ENCODE measurements around the gene KRTAP5-7. TPM values are rescaled to one million over a fixed set of nuclear protein-coding genes. Genes with fewer than 3 reads are reported as not detected.
"Not testable (repeated sequence)": the region's sequence is repeated elsewhere in the genome, so short reads cannot be mapped to it uniquely, and the experiment has no call there.

Gene KRTAP5-7
- total and polyA plus RNA-seq, 2 donors from 2014 or later = 0.22 TPM; not detected in 1

GRCh38 chr11:71539017-71539416 is 11.9 kb downstream of the KRTAP5-7 start:
- Histone ChIP-seq H3K27me3 (ENCODE audit: control insufficient read depth, insufficient read depth, low read length) (no peaks in the 10 kb centered on the region), H3K27ac (ENCODE audit: low read depth in 2 of 2, low read length in 2 of 2) (no peak overlapping the region), H3K4me1 (ENCODE audit: control insufficient read depth in 2 of 3, insufficient read depth in 2 of 3, low read depth in 1 of 3, low read length in 3 of 3) (peaks cover 0 to 5% (median 0%) of the 10 kb centered on the region in 3 donors), H3K4me3 (ENCODE audit: low read length in 3 of 3) (no peak overlapping the region), H3K9ac (ENCODE audit: low read length in 3 of 3) (no peak overlapping the region), H3K9me3 (ENCODE audit: control insufficient read depth in 2 of 3, insufficient read depth in 1 of 3, low read length in 3 of 3) (no peaks in the 10 kb centered on the region), H3K36me3 (ENCODE audit: control insufficient read depth in 2 of 3, insufficient read depth in 3 of 3, low read length in 3 of 3) (no peaks in the 10 kb centered on the region)
- intact Hi-C loops (cut with DNase I) = no loop called here
- DNase-seq (no peak), FAIRE-seq (no peak)
- TF ChIP-seq, protein P1, sequence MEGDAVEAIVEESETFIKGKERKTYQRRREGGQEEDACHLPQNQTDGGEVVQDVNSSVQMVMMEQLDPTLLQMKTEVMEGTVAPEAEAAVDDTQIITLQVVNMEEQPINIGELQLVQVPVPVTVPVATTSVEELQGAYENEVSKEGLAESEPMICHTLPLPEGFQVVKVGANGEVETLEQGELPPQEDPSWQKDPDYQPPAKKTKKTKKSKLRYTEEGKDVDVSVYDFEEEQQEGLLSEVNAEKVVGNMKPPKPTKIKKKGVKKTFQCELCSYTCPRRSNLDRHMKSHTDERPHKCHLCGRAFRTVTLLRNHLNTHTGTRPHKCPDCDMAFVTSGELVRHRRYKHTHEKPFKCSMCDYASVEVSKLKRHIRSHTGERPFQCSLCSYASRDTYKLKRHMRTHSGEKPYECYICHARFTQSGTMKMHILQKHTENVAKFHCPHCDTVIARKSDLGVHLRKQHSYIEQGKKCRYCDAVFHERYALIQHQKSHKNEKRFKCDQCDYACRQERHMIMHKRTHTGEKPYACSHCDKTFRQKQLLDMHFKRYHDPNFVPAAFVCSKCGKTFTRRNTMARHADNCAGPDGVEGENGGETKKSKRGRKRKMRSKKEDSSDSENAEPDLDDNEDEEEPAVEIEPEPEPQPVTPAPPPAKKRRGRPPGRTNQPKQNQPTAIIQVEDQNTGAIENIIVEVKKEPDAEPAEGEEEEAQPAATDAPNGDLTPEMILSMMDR (IDR thresholded peaks at IDR 0.05; ENCODE audit: borderline replicate concordance, extremely low read depth, insufficient read depth) = no peak

GRCh38 chr11:71539971-71540370 is 12.9 kb downstream of the KRTAP5-7 start:
- DNase-seq; H3K4me1 ChIP-seq (ENCODE audit: control insufficient read depth in 2 of 3, insufficient read depth in 2 of 3, low read depth in 1 of 3, low read length in 3 of 3); intact Hi-C loops (cut with DNase I); H3K36me3 ChIP-seq (ENCODE audit: control insufficient read depth in 2 of 3, insufficient read depth in 3 of 3, low read length in 3 of 3); H3K27me3 ChIP-seq (ENCODE audit: control insufficient read depth, insufficient read depth, low read length); H3K4me3 ChIP-seq (ENCODE audit: low read length in 3 of 3); FAIRE-seq; H3K9me3 ChIP-seq (ENCODE audit: control insufficient read depth in 2 of 3, insufficient read depth in 1 of 3, low read length in 3 of 3); H3K9ac ChIP-seq (ENCODE audit: low read length in 3 of 3); H3K27ac ChIP-seq (ENCODE audit: low read depth in 2 of 2, low read length in 2 of 2): not testable (repeated sequence)

DNA sequence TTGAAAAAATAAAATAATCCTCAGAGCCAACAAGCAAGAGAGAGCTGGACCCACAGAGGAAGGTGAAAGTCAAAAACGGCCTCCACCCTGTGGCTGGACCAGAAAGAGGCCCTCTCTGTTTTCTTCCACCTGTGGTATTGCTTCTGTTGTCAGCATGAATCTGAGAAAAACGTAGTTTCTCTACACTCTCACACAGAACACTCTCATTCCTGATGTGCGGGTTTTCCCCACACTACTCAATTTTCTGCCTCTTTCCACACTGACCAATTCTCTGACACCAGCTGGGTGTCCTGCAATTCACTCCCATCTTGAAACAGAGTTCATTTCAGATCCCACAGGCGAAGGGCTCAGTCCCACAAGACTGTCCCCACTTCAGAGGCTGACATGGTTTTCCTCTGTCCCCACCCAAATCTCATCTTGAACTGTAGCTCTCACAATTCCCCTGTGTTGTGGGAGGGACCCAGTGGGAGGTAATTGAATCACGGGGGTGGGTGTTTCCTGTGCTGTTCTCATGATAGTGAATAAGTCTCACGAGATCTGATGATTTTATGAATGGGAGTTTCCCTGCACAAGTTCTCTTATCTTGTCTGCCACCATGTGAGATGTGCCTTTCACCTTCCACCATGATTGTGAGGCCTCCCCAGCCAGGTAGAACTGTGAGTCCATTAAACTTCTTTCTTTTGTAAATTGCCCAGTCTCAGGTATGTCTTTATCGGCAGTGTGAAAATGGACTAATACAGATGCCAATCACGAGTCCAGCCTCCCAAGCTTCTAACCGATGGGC is 13.6 kb downstream of the KRTAP5-7 start:
- H3K4me1 ChIP-seq (ENCODE audit: control insufficient read depth in 2 of 3, insufficient read depth in 2 of 3, low read depth in 1 of 3, low read length in 3 of 3); intact Hi-C loops (cut with DNase I); H3K36me3 ChIP-seq (ENCODE audit: control insufficient read depth in 2 of 3, insufficient read depth in 3 of 3, low read length in 3 of 3); H3K27me3 ChIP-seq (ENCODE audit: control insufficient read depth, insufficient read depth, low read length); H3K9me3 ChIP-seq (ENCODE audit: control insufficient read depth in 2 of 3, insufficient read depth in 1 of 3, low read length in 3 of 3); H3K27ac ChIP-seq (ENCODE audit: low read depth in 2 of 2, low read length in 2 of 2); DNase-seq; FAIRE-seq; H3K9ac ChIP-seq (ENCODE audit: low read length in 3 of 3); H3K4me3 ChIP-seq (ENCODE audit: low read length in 3 of 3): not testable (repeated sequence)

DNA sequence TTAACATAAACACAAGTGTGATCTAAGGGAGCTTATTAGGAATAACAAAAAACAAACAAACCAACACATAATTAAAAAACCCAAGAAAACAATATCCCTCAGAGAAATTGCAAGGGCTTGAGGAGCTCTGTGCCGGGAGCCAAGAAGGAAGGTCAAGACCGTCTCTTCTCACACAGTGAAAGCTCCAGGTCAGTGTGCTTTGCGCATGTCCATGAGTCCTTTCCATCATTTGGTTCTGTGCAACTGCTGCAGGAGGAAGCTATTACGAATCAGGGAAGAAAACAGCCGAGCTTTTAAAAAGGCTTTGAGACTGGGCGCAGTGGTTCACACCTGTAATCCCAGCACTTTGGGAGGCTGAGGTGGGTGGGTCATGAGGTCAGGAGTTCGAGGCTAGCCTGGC is 15.3 kb downstream of the KRTAP5-7 start:
- no peaks in the 10 kb centered on the region for H3K9me3 ChIP-seq (ENCODE audit: control insufficient read depth in 2 of 3, insufficient read depth in 1 of 3, low read length in 3 of 3)
- no peaks in the 10 kb centered on the region for H3K27me3 ChIP-seq (ENCODE audit: control insufficient read depth, insufficient read depth, low read length)
- H3K36me3 ChIP-seq (ENCODE audit: control insufficient read depth in 2 of 3, insufficient read depth in 3 of 3, low read length in 3 of 3) = no peaks in the 10 kb centered on the region
- TF ChIP-seq, protein P1 (IDR thresholded peaks at IDR 0.05; ENCODE audit: borderline replicate concordance, extremely low read depth, insufficient read depth) = no peak
- H3K27ac ChIP-seq (ENCODE audit: low read depth in 2 of 2, low read length in 2 of 2) = no peak overlapping the region
- H3K4me1 ChIP-seq (ENCODE audit: control insufficient read depth in 2 of 3, insufficient read depth in 2 of 3, low read depth in 1 of 3, low read length in 3 of 3) = no peaks in the 10 kb centered on the region
- no peak overlapping the region for H3K9ac ChIP-seq (ENCODE audit: low read length in 3 of 3)
- H3K4me3 ChIP-seq (ENCODE audit: low read length in 3 of 3) = no peak overlapping the region
- DNase-seq = no peak
- intact Hi-C loops (cut with DNase I) = no loop called here
- no peak for FAIRE-seq
